Cardiac fibroblast (primary cell): Measurements from ENCODE around the gene DGUOK.

Source experiments
- DNase-seq, 2 donors: peaks; one replicate each; pipeline versions ENCODE4 v3.0.0 to v3.0.0-alpha.2; 2010; ENCODE audit warnings: low read depth in 2 of 2
- H3K4me3 ChIP-seq, 2 donors: replicated peaks in 1 of 2; 1 replicate in 1 of 2; 2 replicates in 1 of 2; pipeline ENCODE4 v1.5.1; 2011; ENCODE audit warnings: low read depth in 2 of 2, low read length in 2 of 2, mild to moderate bottlenecking in 2 of 2, moderate library complexity in 1 of 2
- CTCF ChIP-seq: IDR thresholded peaks from one replicate; pipeline ENCODE4 v1.5.1; 2011; ENCODE audit warnings: low read depth, mild to moderate bottlenecking, low read length, inconsistent platforms

Gene DGUOK

GRCh38 chr2:73987948-73988700, 61.4 kb downstream of the DGUOK start:
- peak in 1 of 2 donors; percentile 40 for DNase-seq
- no peak overlapping the region for H3K4me3 ChIP-seq
- TF ChIP-seq CTCF = no peak

GRCh38 chr2:73989972-73990371, 63.3 kb downstream of the DGUOK start:
- DNase-seq = no peak
- H3K4me3 ChIP-seq = no peak overlapping the region
- TF ChIP-seq CTCF = no peak

GRCh38 chr2:73990531-73990930, 63.9 kb downstream of the DGUOK start:
- no peak for TF ChIP-seq CTCF
- DNase-seq = no peak
- H3K4me3 ChIP-seq = no peak overlapping the region

- no peak overlapping the region for H3K4me3 ChIP-seq
- TF ChIP-seq CTCF = no peak
- no peak for DNase-seq
Observed at GRCh38 chr2:73992036-73992435, 65.4 kb downstream of the DGUOK start.

GRCh38 chr2:73993376-73993775, 66.7 kb downstream of the DGUOK start:
- no peak for TF ChIP-seq CTCF
- DNase-seq = no peak
- H3K4me3 ChIP-seq = no peak overlapping the region

- H3K4me3 ChIP-seq = no peak overlapping the region
- no peak for DNase-seq
- no peak for TF ChIP-seq CTCF
Observed at GRCh38 chr2:73993778-73994177, 67.1 kb downstream of the DGUOK start.
